Liver (tissue), 9 donors: ENCODE data around the gene ENTR1. TPM values are rescaled to one million over a fixed set of nuclear protein-coding genes. Genes with fewer than 3 reads are reported as not detected.

Experiments used
- DNase-seq: peaks from one replicate; pipeline ENCODE4 v3.0.0-alpha.2; 2017; ENCODE audit warnings: low spot score
- H3K27ac ChIP-seq, 2 donors: one replicate each; pipeline ENCODE4 v1.7.0; 2013; ENCODE audit warnings: inconsistent platforms in 2 of 2, low read length in 2 of 2, control low read depth in 1 of 2, low read depth in 1 of 2, mild to moderate bottlenecking in 1 of 2
- H3K27me3 ChIP-seq, 4 donors: one replicate each; pipeline versions ENCODE4 v1.6.1 to v1.7.0; 2013; ENCODE audit warnings: low read length in 3 of 4, inconsistent platforms in 1 of 4, mild to moderate bottlenecking in 1 of 4, moderate library complexity in 1 of 4; ENCODE audit not compliant: control insufficient read depth in 4 of 4, insufficient read depth in 4 of 4
- H3K36me3 ChIP-seq, 4 donors: one replicate each; pipeline versions ENCODE4 v1.6.1 to v1.7.0; 2013; ENCODE audit warnings: low read length in 3 of 4, mild to moderate bottlenecking in 3 of 4, low read depth in 1 of 4, moderate library complexity in 1 of 4; ENCODE audit not compliant: control insufficient read depth in 4 of 4, insufficient read depth in 3 of 4
- H3K4me1 ChIP-seq, 4 donors: one replicate each; pipeline versions ENCODE4 v1.6.1 to v1.7.0; 2013; ENCODE audit warnings: low read length in 3 of 4, mild to moderate bottlenecking in 3 of 4, moderate library complexity in 1 of 4; ENCODE audit not compliant: control insufficient read depth in 4 of 4, insufficient read depth in 4 of 4
- H3K4me3 ChIP-seq, 3 donors: one replicate each; pipeline versions ENCODE4 v1.6.1 to v1.7.0; 2013; ENCODE audit warnings: low read length in 3 of 3, control low read depth in 1 of 3, low read depth in 1 of 3, mild to moderate bottlenecking in 1 of 3
- H3K9ac ChIP-seq, 2 donors: one replicate each; pipeline ENCODE4 v1.7.0; 2013; ENCODE audit warnings: low read length in 2 of 2, mild to moderate bottlenecking in 2 of 2, moderate library complexity in 2 of 2, control low read depth in 1 of 2, low read depth in 1 of 2
- H3K9me3 ChIP-seq, 4 donors: one replicate each; pipeline versions ENCODE4 v1.6.1 to v1.7.0; 2013; ENCODE audit warnings: low read length in 3 of 4; ENCODE audit not compliant: control insufficient read depth in 4 of 4
- ATF3 ChIP-seq: IDR thresholded peaks from 2 replicates; pipeline ENCODE4 v1.6.1; 2016; ENCODE audit warnings: antibody characterized with exemption
- CTCF ChIP-seq: fragments of 150-350 bp; IDR thresholded peaks from 2 replicates; pipeline ENCODE4 v1.5.1; 2017; ENCODE audit warnings: improper control_type of control experiment, low read depth, low read length; ENCODE audit not compliant: missing input control
- EGR1 ChIP-seq, 2 donors: IDR thresholded peaks; 2 replicates each; pipeline ENCODE4 v1.6.1; 2016 to 2018; ENCODE audit warnings: antibody characterized with exemption in 2 of 2, low read depth in 2 of 2
- FOXA1 ChIP-seq: IDR thresholded peaks from 2 replicates; pipeline ENCODE4 v1.6.1; 2016; ENCODE audit warnings: antibody characterized with exemption
- FOXA2 ChIP-seq: IDR thresholded peaks from 2 replicates; pipeline ENCODE4 v1.6.1; 2016; ENCODE audit warnings: antibody characterized with exemption
- HNF4A ChIP-seq, 2 donors: conservative IDR thresholded peaks; 2 replicates each; pipeline ENCODE4 v1.6.1; 2016; ENCODE audit warnings: antibody characterized with exemption in 2 of 2, mild to moderate bottlenecking in 2 of 2
- HNF4G ChIP-seq: IDR thresholded peaks from 2 replicates; pipeline ENCODE4 v1.6.1; 2016; ENCODE audit warnings: antibody characterized with exemption
- JUND ChIP-seq, 2 donors: IDR thresholded peaks; 2 replicates each; pipeline ENCODE4 v1.6.1; 2016; ENCODE audit warnings: antibody characterized with exemption in 2 of 2
- NR2F2 ChIP-seq: IDR thresholded peaks from 2 replicates; pipeline ENCODE4 v1.6.1; 2016; ENCODE audit warnings: antibody characterized with exemption
- RAD21 ChIP-seq, 2 donors: IDR thresholded peaks; 2 replicates each; pipeline ENCODE4 v1.6.1; 2016; ENCODE audit warnings: antibody characterized with exemption in 2 of 2, mild to moderate bottlenecking in 2 of 2
- SP1 ChIP-seq: IDR thresholded peaks from 2 replicates; pipeline ENCODE4 v1.6.1; 2018; ENCODE audit warnings: antibody characterized with exemption, mild to moderate bottlenecking
- TAF1 ChIP-seq: conservative IDR thresholded peaks from 2 replicates; pipeline ENCODE4 v1.6.1; 2016; ENCODE audit warnings: antibody characterized with exemption, mild to moderate bottlenecking
- ZBTB33 ChIP-seq: IDR thresholded peaks from 2 replicates; pipeline ENCODE4 v1.6.1; 2016; ENCODE audit warnings: antibody characterized with exemption
- WGBS: extraction: QIAGEN DNeasy Blood & Tissue Kit; methylation state at CpG from one replicate; pipeline ENCODE4 v1.1.7; 2013; 5-methylcytosine and 5-hydroxymethylcytosine counted together
- polyA plus RNA-seq, 2 donors: library from polyadenylated mRNA; stranded (reverse) in 1 of 2; unstranded in 1 of 2; fragments of 200-250 nt in 1 of 2; fragments of >200 nt in 1 of 2; fragmentation: Nextera tagmentation in 1 of 2; extraction: Ambion mirVana in 1 of 2; gene quantifications; one replicate each; pipeline versions ENCODE4 v1.2.1 to v1.2.3, GENCODE V29; 2013 to 2015
- total RNA-seq, 2 donors: library from RNA; depleted of rRNA; stranded (reverse); fragments of >200 nt; gene quantifications; one replicate each; pipeline ENCODE4 v1.2.3, GENCODE V29; 2014
- donor health status: healthy.
- donor health status: healthy.
- donor health status: healthy.
- donor health status: healthy.
- donor health status: healthy.

ENTR1 gene
- total and polyA plus RNA-seq, 4 donors: 11.0 to 28.1 (median 19.1) TPM

GRCh38 chr9:136352682-136353081 is 57.7 kb downstream of the ENTR1 start:
- H3K4me3 ChIP-seq: no peak overlapping the region

More at GRCh38 chr9:136352682-136353081, 57.7 kb downstream of the ENTR1 start:
- H3K36me3 ChIP-seq: no peaks in the 10 kb centered on the region
- WGBS: 78% methylated on average over 16 of the region's 16 CpGs
- no peaks in the 10 kb centered on the region for H3K9me3 ChIP-seq
- H3K27me3 ChIP-seq: no peaks in the 10 kb centered on the region
- H3K4me1 ChIP-seq: peaks cover 0 to 5% (median 1%) of the 10 kb centered on the region in 4 donors
- no peak overlapping the region for H3K27ac ChIP-seq
- no peak for TF ChIP-seq TAF1
- no peak for TF ChIP-seq EGR1 (IDR thresholded peaks at IDR 0.05; ENCODE audit: low read depth in 2 of 2)
- no peak for TF ChIP-seq ATF3
- no peak for TF ChIP-seq CTCF
- TF ChIP-seq NR2F2: no peak
- no peak for TF ChIP-seq HNF4G
- TF ChIP-seq HNF4A (conservative IDR thresholded peaks at IDR 0.05): no peak
- no peak for TF ChIP-seq RAD21 (IDR thresholded peaks at IDR 0.05)
- no peak for TF ChIP-seq FOXA2
- no peak for TF ChIP-seq JUND (IDR thresholded peaks at IDR 0.05)
- no peak for TF ChIP-seq SP1
- TF ChIP-seq FOXA1: no peak
- TF ChIP-seq ZBTB33: no peak
- DNase-seq: no peak
- H3K9ac ChIP-seq: no peak overlapping the region

Other genes starting within 250 kb of the ENTR1 start
- not detected for gene LHX3, start 205.5 kb downstream of the ENTR1 start, total RNA-seq
- gene LHX3, start 205.5 kb downstream of the ENTR1 start, polyA plus RNA-seq: not detected
- 10 to 100 TPM in 1 of 2 donors, 1 to 10 TPM in 1; 4.8 to 12.7 TPM for gene QSOX2, start 164.8 kb downstream of the ENTR1 start, total RNA-seq
- gene QSOX2, start 164.8 kb downstream of the ENTR1 start, polyA plus RNA-seq: 1 to 10 TPM in 1 of 2 donors, under 1 TPM in 1; 0.79 to 3.8 TPM
- under 1 TPM in 1 of 2 donors, not detected in 1; 0.05 TPM for gene CCDC187, start 106.5 kb downstream of the ENTR1 start, total RNA-seq
- gene CCDC187, start 106.5 kb downstream of the ENTR1 start, polyA plus RNA-seq: not detected
- 1 to 10 TPM; 2.1 to 2.9 TPM for gene GPSM1, start 83.1 kb downstream of the ENTR1 start, total RNA-seq
- gene GPSM1, start 83.1 kb downstream of the ENTR1 start, polyA plus RNA-seq: 1 to 10 TPM in 1 of 2 donors, under 1 TPM in 1; 0.11 to 1.1 TPM
- 1 to 10 TPM; 2.0 to 2.9 TPM for gene DNLZ, start 46.9 kb downstream of the ENTR1 start, total RNA-seq
- gene DNLZ, start 46.9 kb downstream of the ENTR1 start, polyA plus RNA-seq: 1 to 10 TPM; 6.2 to 7.1 TPM
- 1 to 10 TPM; 3.1 to 5.3 TPM for gene CARD9, start 36.9 kb downstream of the ENTR1 start, total RNA-seq
- gene CARD9, start 36.9 kb downstream of the ENTR1 start, polyA plus RNA-seq: 1 to 10 TPM in 1 of 2 donors, under 1 TPM in 1; 0.25 to 1.3 TPM
- 1 to 10 TPM; 2.3 to 4.2 TPM for gene SNAPC4, start 10.4 kb downstream of the ENTR1 start, total RNA-seq
- 1 to 10 TPM in 1 of 2 donors, under 1 TPM in 1; 0.75 to 3.9 TPM for gene SNAPC4, start 10.4 kb downstream of the ENTR1 start, polyA plus RNA-seq
- 10 to 100 TPM; 27.0 to 39.5 TPM for gene PMPCA, start within 50 bp of the ENTR1 start, total RNA-seq
- gene PMPCA, start within 50 bp of the ENTR1 start, polyA plus RNA-seq: 10 to 100 TPM; 43.7 to 75.6 TPM
- gene INPP5E, start 29.2 kb upstream of the ENTR1 start, total RNA-seq: 1 to 10 TPM; 3.1 to 3.3 TPM
- 1 to 10 TPM; 1.0 to 2.7 TPM for gene INPP5E, start 29.2 kb upstream of the ENTR1 start, polyA plus RNA-seq
- gene SEC16A, start 72.4 kb upstream of the ENTR1 start, total RNA-seq: 10 to 100 TPM; 21.7 to 96.1 TPM
- 10 to 100 TPM; 43.3 to 88.7 TPM for gene SEC16A, start 72.4 kb upstream of the ENTR1 start, polyA plus RNA-seq
- 10 to 100 TPM in 1 of 2 donors, 1 to 10 TPM in 1; 9.4 to 22.3 TPM for gene NOTCH1, start 135.4 kb upstream of the ENTR1 start, total RNA-seq
- gene NOTCH1, start 135.4 kb upstream of the ENTR1 start, polyA plus RNA-seq: 1 to 10 TPM; 2.4 to 7.5 TPM